Endothelial cell of umbilical vein (primary cell): ENCODE measurements around the gene TESK1. TPM values are rescaled to one million over a fixed set of nuclear protein-coding genes. Genes with fewer than 3 reads are reported as not detected.

Source experiments
- BruUV-seq: library from RNA; stranded (reverse); fragments of 400-500 nt; replicated peaks from 2 replicates; lab custom pipeline; 2021; lab: Mats Ljungman, UMichigan
- CTCF ChIA-PET: fragments of 300-600, 350-600 bp; sonication (Branson Sonifier 250); formaldehyde crosslinking; loops from one replicate; lab custom pipeline; 2021; ENCODE audit warnings: antibody characterized with exemption, inconsistent platforms; lab: Charles Lee
- POLR2A ChIA-PET: fragments of 300-600, 350-600 bp; sonication (Branson Sonifier 250); formaldehyde crosslinking; loops from one replicate; lab custom pipeline; 2021; ENCODE audit warnings: antibody characterized with exemption, inconsistent platforms; lab: Charles Lee
- DNase-seq: peaks from one replicate; pipeline ENCODE4 v3.0.0-alpha.2; 2011; ENCODE audit warnings: low read depth, low spot score
- FAIRE-seq: peaks from 2 replicates; lab custom pipeline; 2011; peaks lifted over from hg19 to GRCh38; lab: Jason Lieb, UNC
- H2AFZ ChIP-seq: 2 replicates; pipeline ENCODE4 v1.6.0; 2012; ENCODE audit warnings: low read depth, low read length, control low read depth, inconsistent platforms
- H3K27ac ChIP-seq: 2 replicates; pipeline ENCODE4 v1.5.1; 2011; ENCODE audit warnings: low read depth, mild to moderate bottlenecking, control low read depth, low read length, moderate library complexity; ENCODE audit not compliant: insufficient read depth
- H3K27me3 ChIP-seq, 2 experiments: 2 replicates each; pipeline versions ENCODE4 v1.6.0 to v1.6.1; 2011; ENCODE audit warnings: low read length in 2 of 2, mixed read lengths in 1 of 2; ENCODE audit not compliant: control insufficient read depth in 2 of 2, insufficient read depth in 2 of 2
- H3K36me3 ChIP-seq, 2 experiments: 2 replicates in 1 of 2; 3 replicates in 1 of 2; pipeline ENCODE4 v1.5.1; 2011; ENCODE audit warnings: low read length in 2 of 2, mild to moderate bottlenecking in 1 of 2, moderate library complexity in 1 of 2; ENCODE audit not compliant: control insufficient read depth in 2 of 2, insufficient read depth in 2 of 2; ENCODE audit errors: extremely low read depth in 1 of 2
- H3K4me1 ChIP-seq: 3 replicates; pipeline ENCODE4 v1.5.1; 2011; ENCODE audit warnings: mild to moderate bottlenecking, low read length; ENCODE audit not compliant: control insufficient read depth, insufficient read depth; ENCODE audit errors: extremely low read depth
- H3K4me2 ChIP-seq: 2 replicates; pipeline ENCODE4 v1.6.1; 2011; ENCODE audit warnings: low read length, control low read depth, mixed read lengths; ENCODE audit not compliant: insufficient read depth
- H3K4me3 ChIP-seq, 3 experiments: fragments of 200-600 bp in 1 of 3; sonication (generic), shearing (Covaris generic) in 1 of 3; replicated peaks in 1 of 3; 2 replicates each; pipeline ENCODE4 v1.5.1; 2011 to 2016; ENCODE audit warnings: control low read depth in 3 of 3, low read length in 3 of 3, mild to moderate bottlenecking in 2 of 3, inconsistent platforms in 1 of 3, low read depth in 1 of 3, moderate library complexity in 1 of 3; ENCODE audit not compliant: insufficient read depth in 1 of 3
- H3K79me2 ChIP-seq: 2 replicates; pipeline ENCODE4 v1.6.0; 2012; ENCODE audit warnings: low read length, inconsistent platforms; ENCODE audit not compliant: control insufficient read depth, insufficient read depth
- H3K9ac ChIP-seq: replicated peaks from 2 replicates; pipeline ENCODE3; 2011; ENCODE audit warnings: low read length, control low read depth; ENCODE audit not compliant: insufficient read depth; ENCODE audit errors: extremely low read depth
- H3K9me1 ChIP-seq: replicated peaks from 3 replicates; pipeline ENCODE4 v1.6.0; 2011; ENCODE audit warnings: mild to moderate bottlenecking, low read length; ENCODE audit not compliant: control insufficient read depth, insufficient read depth; ENCODE audit errors: extremely low read depth
- H3K9me3 ChIP-seq: replicated peaks from 2 replicates; pipeline ENCODE4 v1.5.1; 2012; ENCODE audit warnings: low read length, inconsistent platforms; ENCODE audit not compliant: control insufficient read depth, insufficient read depth
- H4K20me1 ChIP-seq: replicated peaks from 2 replicates; pipeline ENCODE3; 2011; ENCODE audit warnings: mild to moderate bottlenecking, low read length; ENCODE audit not compliant: control insufficient read depth, insufficient read depth; ENCODE audit errors: extremely low read depth
- CTCF ChIP-seq, 2 donors: IDR thresholded peaks; 1 replicate in 1 of 2; 2 replicates in 1 of 2; pipeline ENCODE4 v1.5.1; 2011; ENCODE audit warnings: low read length in 2 of 2, mild to moderate bottlenecking in 2 of 2, moderate library complexity in 2 of 2, control low read depth in 1 of 2, inconsistent platforms in 1 of 2, low read depth in 1 of 2; ENCODE audit not compliant: insufficient read depth in 1 of 2; ENCODE audit errors: extremely low read depth in 1 of 2
- EZH2 ChIP-seq: IDR thresholded peaks from 2 replicates; pipeline ENCODE4 v1.6.1; 2012; ENCODE audit warnings: borderline replicate concordance, low read depth, mild to moderate bottlenecking, moderate library complexity, low read length, inconsistent platforms; ENCODE audit not compliant: severe bottlenecking
- FOS ChIP-seq: IDR thresholded peaks from 2 replicates; pipeline ENCODE4 v1.6.1; 2011; ENCODE audit warnings: mild to moderate bottlenecking, low read length, moderate library complexity, borderline replicate concordance; ENCODE audit not compliant: insufficient read depth
- GATA2 ChIP-seq: IDR thresholded peaks from 2 replicates; pipeline ENCODE4 v1.7.0; 2011; ENCODE audit warnings: low read depth, mild to moderate bottlenecking, moderate library complexity, mixed read lengths, low read length; ENCODE audit not compliant: insufficient read length, insufficient read depth
- JUN ChIP-seq: IDR thresholded peaks from 2 replicates; pipeline ENCODE4 v1.6.1; 2011; ENCODE audit warnings: borderline replicate concordance, low read depth; ENCODE audit not compliant: insufficient read length, insufficient read depth
- MYC ChIP-seq: IDR thresholded peaks from one replicate; pipeline ENCODE4 v1.6.1; 2011; ENCODE audit warnings: mild to moderate bottlenecking, low read depth, low read length
- POLR2A ChIP-seq: IDR thresholded peaks from 2 replicates; pipeline ENCODE4 v1.6.1; 2012; ENCODE audit warnings: low read depth, mild to moderate bottlenecking, control low read depth, low read length
- POLR2AphosphoS5 ChIP-seq: IDR thresholded peaks from 2 replicates; pipeline ENCODE4 v1.6.1; 2012; ENCODE audit warnings: low read depth, mild to moderate bottlenecking, control low read depth, low read length, moderate library complexity; ENCODE audit not compliant: insufficient read depth
- dilution Hi-C: fragments of 300-500 bp; cut with MboI; formaldehyde crosslinking; loops from one replicate; pipeline ENCODE4 v1.15.0; 2019; ENCODE audit warnings: low sequenced_read_pairs; ENCODE audit not compliant: extremely low pct_ligation_motif_present
- intact Hi-C: fragments of 100-400 bp; cut with micrococcal nuclease; formaldehyde crosslinking; loops from one replicate; pipeline ENCODE4 v1.10.0; 2022
- polyA plus RNA-seq, 4 experiments: library from polyadenylated mRNA; depleted of rRNA in 3 of 4; stranded (reverse) in 3 of 4; unstranded in 1 of 4; fragments of >200 nt; gene quantifications; 2 replicates each; pipeline versions ENCODE4 v1.2.1 to v1.2.3, GENCODE V29; 2011 to 2012; ENCODE audit warnings: missing spikeins in 1 of 4
- total RNA-seq: library from RNA; stranded (reverse); gene quantifications from 2 replicates; pipeline ENCODE4 v1.2.3, GENCODE V29; 2021
- TF ChIP-seq, protein P1 (sequence below): IDR thresholded peaks from 2 replicates; pipeline ENCODE4 v1.6.1; 2011; ENCODE audit not compliant: insufficient read depth, insufficient read length

TESK1 gene
- total and polyA plus RNA-seq, 2 donors (not counting 3 experiments of a cell fraction or from before 2014, with no cell fraction given), result 25.3 to 26.4 TPM

GRCh38 chr9:35568196-35568595 is 36.9 kb upstream of the TESK1 start:
- Histone ChIP-seq H3K36me3 (no peaks in the 10 kb centered on the region), H3K4me2 (no peak overlapping the region), H3K27me3 (peaks cover 0 to 2% of the 10 kb centered on the region in 2 experiments), H3K27ac (no peak overlapping the region), H3K9me1 (no peaks in the 10 kb centered on the region), H3K9me3 (no peaks in the 10 kb centered on the region), H4K20me1 (no peaks in the 10 kb centered on the region), H3K4me1 (peaks cover 9% of the 10 kb centered on the region), H3K79me2 (no peaks in the 10 kb centered on the region), H3K4me3 (no peak overlapping the region), H2AFZ (no peak overlapping the region), H3K9ac (no peak overlapping the region)
- intact Hi-C loops, result loop anchor here (10.0 kb wide), 1 partner anchor 293 kb away; no protein-coding TSS in a partner anchor
- no TSS peak for BruUV-seq
- ChIA-PET CTCF (interaction anchor here (1.0 kb wide), 1 partner anchor 668 kb away, joined by 3 read pairs; no protein-coding TSS in a partner anchor), POLR2A (no interaction called here)
- dilution Hi-C loops, result no loop called here
- no peak for DNase-seq
- no peak for FAIRE-seq
- TF ChIP-seq POLR2AphosphoS5 (no peak), CTCF (IDR thresholded peaks at IDR 0.05; ENCODE audit: extremely low read depth in 1 of 2, insufficient read depth in 1 of 2, low read depth in 1 of 2, low read length in 2 of 2) (no peak), MYC (no peak), GATA2 (no peak), FOS (no peak), EZH2 (no peak), JUN (no peak), POLR2A (no peak)
- TF ChIP-seq, protein P1, sequence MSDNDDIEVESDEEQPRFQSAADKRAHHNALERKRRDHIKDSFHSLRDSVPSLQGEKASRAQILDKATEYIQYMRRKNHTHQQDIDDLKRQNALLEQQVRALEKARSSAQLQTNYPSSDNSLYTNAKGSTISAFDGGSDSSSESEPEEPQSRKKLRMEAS, result no peak
